Activated CD8-positive, alpha-beta T cell treated with anti-CD3 and anti-CD28 coated beads for 36 hours (primary cell): ENCODE data around the gene KLF11. TPM values are rescaled to one million over a fixed set of nuclear protein-coding genes. Genes with fewer than 3 reads are reported as not detected.

Experiments
- ATAC-seq: fragments of 200-7000 bp; cut with Tn5 transposase; one replicate; pipeline ENCODE4 v1.10.0; 2021; ENCODE audit warnings: mild to moderate bottlenecking, moderate library complexity
- CTCF ChIA-PET: fragments of 350-600 bp; sonication (Branson Sonifier 250); formaldehyde crosslinking; loops from one replicate; lab custom pipeline; 2021; ENCODE audit warnings: antibody characterized with exemption; lab: Charles Lee
- POLR2A ChIA-PET: fragments of 350-600 bp; sonication (Branson Sonifier 250); formaldehyde crosslinking; loops from one replicate; lab custom pipeline; 2021; ENCODE audit warnings: antibody characterized with exemption; lab: Charles Lee
- DNase-seq: peaks from one replicate; pipeline ENCODE4 v3.0.0-alpha.2; 2020
- H3K27ac Mint-ChIP-seq: one replicate; pipeline ENCODE4 v1.8.0; 2021; ENCODE audit warnings: mild to moderate bottlenecking, mixed read lengths
- H3K27me3 Mint-ChIP-seq: one replicate; pipeline ENCODE4 v1.8.0; 2021; ENCODE audit warnings: mixed read lengths
- H3K36me3 Mint-ChIP-seq: one replicate; pipeline ENCODE4 v1.8.0; 2021; ENCODE audit warnings: low read depth, mixed read lengths
- H3K4me1 Mint-ChIP-seq: one replicate; pipeline ENCODE4 v1.8.0; 2021; ENCODE audit warnings: low read depth, mixed read lengths
- H3K4me3 Mint-ChIP-seq: one replicate; pipeline ENCODE4 v1.8.0; 2021; ENCODE audit warnings: mild to moderate bottlenecking, moderate library complexity, mixed read lengths
- H3K9me3 Mint-ChIP-seq: one replicate; pipeline ENCODE4 v1.8.0; 2021; ENCODE audit warnings: mixed read lengths
- intact Hi-C: fragments of 100-400 bp; cut with micrococcal nuclease; formaldehyde crosslinking; loops from one replicate; pipeline ENCODE4 v1.10.0; 2022
- total RNA-seq, 2 experiments: library from RNA; stranded (reverse); gene quantifications; one replicate each; pipeline ENCODE4 v1.2.3, GENCODE V29; 2021
- TF ChIP-seq, protein P1 (sequence below): fragments of 200-600 bp; IDR thresholded peaks from one replicate; pipeline ENCODE4 v1.8.0; 2022; ENCODE audit warnings: antibody characterized with exemption, mild to moderate bottlenecking

KLF11 gene
- total RNA-seq, 2 experiments from 2014 or later, result 2.9 to 3.5 TPM

DNA sequence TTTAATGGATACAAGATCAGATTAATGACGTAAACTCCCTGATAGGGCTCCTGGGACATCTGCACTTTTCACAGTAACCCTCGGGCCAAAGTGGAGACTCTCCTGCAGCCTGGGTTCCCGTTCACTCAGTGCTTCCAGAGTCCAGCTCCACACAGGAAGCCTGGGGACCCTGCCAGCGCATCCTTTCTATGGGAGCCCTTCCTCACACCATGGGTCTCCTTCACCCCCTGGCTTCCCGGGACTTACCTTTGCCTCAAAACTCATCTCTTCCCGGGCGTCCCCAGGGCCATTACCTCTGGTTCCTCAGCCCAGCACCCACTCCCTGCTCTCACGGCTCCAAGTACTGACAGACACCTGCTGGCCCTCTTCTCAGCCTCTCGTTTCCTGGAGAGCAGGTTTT, 40.7 kb upstream of the KLF11 start:
- Mint-ChIP-seq H3K4me3 (no peak overlapping the region), H3K9me3 (no peaks in the 10 kb centered on the region), H3K4me1 (no peaks in the 10 kb centered on the region), H3K36me3 (no peaks in the 10 kb centered on the region), H3K27ac (no peak overlapping the region), H3K27me3 (peaks cover 8% of the 10 kb centered on the region)
- CTCF ChIA-PET, result interaction anchor here (3.5 kb wide), 1 partner anchor 18 kb away, joined by 16 read pairs; no protein-coding TSS in a partner anchor
- DNase-seq (no peak), ATAC-seq (no peak)
- intact Hi-C loops, result no loop called here
- POLR2A ChIA-PET, result interaction anchor here (0.7 kb wide), 1 partner anchor 9 kb away, joined by 3 read pairs; no protein-coding TSS in a partner anchor
- TF ChIP-seq, protein P1, sequence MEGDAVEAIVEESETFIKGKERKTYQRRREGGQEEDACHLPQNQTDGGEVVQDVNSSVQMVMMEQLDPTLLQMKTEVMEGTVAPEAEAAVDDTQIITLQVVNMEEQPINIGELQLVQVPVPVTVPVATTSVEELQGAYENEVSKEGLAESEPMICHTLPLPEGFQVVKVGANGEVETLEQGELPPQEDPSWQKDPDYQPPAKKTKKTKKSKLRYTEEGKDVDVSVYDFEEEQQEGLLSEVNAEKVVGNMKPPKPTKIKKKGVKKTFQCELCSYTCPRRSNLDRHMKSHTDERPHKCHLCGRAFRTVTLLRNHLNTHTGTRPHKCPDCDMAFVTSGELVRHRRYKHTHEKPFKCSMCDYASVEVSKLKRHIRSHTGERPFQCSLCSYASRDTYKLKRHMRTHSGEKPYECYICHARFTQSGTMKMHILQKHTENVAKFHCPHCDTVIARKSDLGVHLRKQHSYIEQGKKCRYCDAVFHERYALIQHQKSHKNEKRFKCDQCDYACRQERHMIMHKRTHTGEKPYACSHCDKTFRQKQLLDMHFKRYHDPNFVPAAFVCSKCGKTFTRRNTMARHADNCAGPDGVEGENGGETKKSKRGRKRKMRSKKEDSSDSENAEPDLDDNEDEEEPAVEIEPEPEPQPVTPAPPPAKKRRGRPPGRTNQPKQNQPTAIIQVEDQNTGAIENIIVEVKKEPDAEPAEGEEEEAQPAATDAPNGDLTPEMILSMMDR, result no peak

DNA sequence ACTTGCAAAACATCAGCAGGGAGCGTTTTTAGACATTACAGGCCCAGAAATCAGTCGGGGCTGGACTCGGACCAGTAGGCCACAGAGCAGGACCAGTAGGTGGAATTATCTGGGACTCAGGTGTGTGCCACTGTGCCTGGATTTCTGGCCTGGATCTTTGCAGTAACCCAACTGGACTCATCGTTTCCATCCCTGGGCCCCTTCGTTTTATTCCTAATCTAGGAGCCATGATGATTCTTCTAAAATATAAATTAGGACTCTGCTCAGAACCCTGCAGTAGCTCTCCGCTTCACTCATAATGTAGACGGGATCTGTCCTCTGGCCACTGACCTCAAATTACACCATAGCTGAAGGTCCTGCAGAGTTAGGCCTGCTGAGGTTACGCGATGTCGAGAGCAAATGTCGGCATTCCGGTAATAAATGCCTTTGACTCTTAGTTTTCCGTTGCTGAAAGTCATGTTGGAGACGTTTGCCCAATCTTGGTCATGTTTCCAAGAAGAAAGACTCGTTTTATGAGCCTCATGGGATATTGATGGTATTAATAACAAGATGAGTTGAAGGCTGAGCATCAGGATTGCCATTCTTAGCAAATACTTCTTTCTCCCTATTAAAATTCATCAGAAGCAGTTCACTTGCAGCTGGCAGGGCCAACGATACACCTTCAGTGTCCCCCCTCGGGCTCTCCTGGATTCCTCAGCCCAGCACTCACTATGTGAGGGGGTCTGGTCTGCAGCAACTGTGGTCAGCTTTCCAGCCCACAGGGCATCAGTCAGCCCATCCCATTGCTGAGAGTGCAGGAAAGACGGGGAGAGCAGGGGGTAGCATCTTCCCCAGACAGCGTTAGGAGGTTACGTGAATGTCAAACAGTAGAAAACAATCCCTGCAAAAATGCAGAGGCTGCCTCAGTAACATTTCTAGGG, 39.9 kb upstream of the KLF11 start:
- ChIA-PET CTCF (interaction anchor here (3.5 kb wide), 1 partner anchor 19 kb away, joined by 16 read pairs; no protein-coding TSS in a partner anchor), POLR2A (interaction anchor here (0.7 kb wide), 1 partner anchor 10 kb away, joined by 3 read pairs; no protein-coding TSS in a partner anchor)
- no peak for DNase-seq
- TF ChIP-seq, protein P1, result no peak
- Mint-ChIP-seq H3K9me3 (no peaks in the 10 kb centered on the region), H3K27me3 (peaks cover 8% of the 10 kb centered on the region), H3K27ac (no peak overlapping the region), H3K36me3 (no peaks in the 10 kb centered on the region), H3K4me1 (no peaks in the 10 kb centered on the region), H3K4me3 (no peak overlapping the region)
- intact Hi-C loops, result no loop called here
- no peak for ATAC-seq

DNA sequence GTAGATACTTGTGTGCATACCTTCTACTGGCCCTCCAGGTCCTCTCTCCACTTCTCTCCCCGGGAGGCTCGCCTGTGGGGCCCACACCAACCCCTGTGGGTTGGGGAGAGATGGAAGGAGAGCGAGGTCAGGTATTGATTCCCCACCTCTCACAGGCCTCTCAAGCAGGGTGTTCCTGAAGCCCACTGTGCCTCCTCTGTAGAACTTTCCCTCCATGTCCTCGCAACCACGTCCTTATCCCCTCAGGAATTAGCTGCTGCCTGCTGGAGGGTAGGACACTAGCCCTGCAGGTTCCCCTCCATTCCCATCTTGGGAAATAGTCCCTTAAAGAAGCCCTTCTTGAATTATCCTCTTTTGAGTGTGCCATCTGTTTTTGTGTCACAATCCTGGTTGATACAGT, 38.9 kb upstream of the KLF11 start:
- H3K4me1 Mint-ChIP-seq, result no peaks in the 10 kb centered on the region
- ATAC-seq (no peak), DNase-seq (no peak)
- H3K4me3 Mint-ChIP-seq, result no peak overlapping the region
- intact Hi-C loops, result no loop called here
- no peaks in the 10 kb centered on the region for H3K9me3 Mint-ChIP-seq
- ChIA-PET POLR2A (no interaction called here), CTCF (interaction anchor here (3.5 kb wide), 1 partner anchor 20 kb away, joined by 16 read pairs; no protein-coding TSS in a partner anchor)
- TF ChIP-seq, protein P1, result no peak
- no peak overlapping the region for H3K27ac Mint-ChIP-seq
- H3K27me3 Mint-ChIP-seq, result peaks cover 9% of the 10 kb centered on the region
- H3K36me3 Mint-ChIP-seq, result no peaks in the 10 kb centered on the region

DNA sequence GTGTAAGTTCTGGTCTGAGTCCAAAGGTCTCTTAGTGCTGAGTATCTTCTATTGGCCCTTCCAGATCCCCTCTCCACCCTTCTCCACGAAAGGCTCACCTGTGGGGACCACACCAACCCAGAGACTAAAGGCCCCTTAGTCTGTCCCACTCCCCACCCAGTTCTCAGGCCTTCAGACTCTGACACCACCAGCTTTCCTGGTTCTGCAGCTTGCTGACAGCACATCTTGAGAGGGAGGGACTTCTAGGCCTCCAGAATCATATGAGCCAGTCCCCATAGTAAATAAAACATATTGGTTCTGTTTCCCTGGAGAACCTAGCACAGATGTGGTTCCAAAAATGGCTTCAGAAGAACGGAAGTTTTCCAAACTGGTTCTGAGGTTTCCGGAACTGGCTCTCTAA, 38.5 kb upstream of the KLF11 start:
- intact Hi-C loops, result no loop called here
- ChIA-PET POLR2A (no interaction called here), CTCF (interaction anchor here (3.5 kb wide), 1 partner anchor 20 kb away, joined by 16 read pairs; no protein-coding TSS in a partner anchor)
- TF ChIP-seq, protein P1, result no peak
- no peak for DNase-seq
- no peak overlapping the region for H3K4me3 Mint-ChIP-seq
- no peak overlapping the region for H3K27ac Mint-ChIP-seq
- H3K4me1 Mint-ChIP-seq, result no peaks in the 10 kb centered on the region
- H3K36me3 Mint-ChIP-seq, result no peaks in the 10 kb centered on the region
- ATAC-seq, result no peak
- H3K27me3 Mint-ChIP-seq, result peaks cover 9% of the 10 kb centered on the region
- no peaks in the 10 kb centered on the region for H3K9me3 Mint-ChIP-seq
